GM23338 (cell line): Measurements from ENCODE around the gene C2orf92. TPM values are rescaled to one million over a fixed set of nuclear protein-coding genes. Genes with fewer than 3 reads are reported as not detected.

ENCODE experiments used
- ATAC-seq: fragments of 200-7000 bp; cut with Tn5 transposase; 3 replicates; pipeline ENCODE4 v1.9.1; 2020
- DNase-seq: peaks from one replicate; pipeline ENCODE4 v3.0.0-alpha.2; 2015; ENCODE audit warnings: low spot score
- H2AFZ ChIP-seq: fragments of 200-600 bp; sonication (generic); 2 replicates; pipeline ENCODE4 v1.8.0; 2016; ENCODE audit warnings: antibody characterized with exemption, mild to moderate bottlenecking, moderate library complexity
- H3F3A ChIP-seq: fragments of 200-600 bp; sonication (generic); replicated peaks from 2 replicates; pipeline ENCODE4 v1.8.0; 2017; ENCODE audit warnings: antibody characterized with exemption, mixed run types, low read depth
- H3K27ac ChIP-seq: fragments of 200-600 bp; sonication (generic); 2 replicates; pipeline ENCODE4 v1.6.1; 2016; ENCODE audit warnings: low read depth
- H3K27me3 ChIP-seq: fragments of 200-600 bp; sonication (generic); 2 replicates; pipeline ENCODE4 v1.8.0; 2016; ENCODE audit warnings: mild to moderate bottlenecking, mixed run types, moderate library complexity; ENCODE audit not compliant: insufficient read depth
- H3K36me3 ChIP-seq: fragments of 200-600 bp; sonication (generic); 2 replicates; pipeline ENCODE4 v1.8.0; 2016; ENCODE audit warnings: mild to moderate bottlenecking; ENCODE audit not compliant: insufficient read depth
- H3K4me1 ChIP-seq: fragments of 200-600 bp; sonication (generic); 2 replicates; pipeline ENCODE4 v1.8.0; 2016; ENCODE audit warnings: mild to moderate bottlenecking, moderate library complexity; ENCODE audit not compliant: insufficient read depth
- H3K4me2 ChIP-seq: fragments of 200-600 bp; sonication (generic); 2 replicates; pipeline ENCODE4 v1.7.1; 2017; ENCODE audit warnings: mixed run types
- H3K4me3 ChIP-seq: fragments of 200-600 bp; sonication (generic); 2 replicates; pipeline ENCODE4 v1.6.1; 2016; ENCODE audit warnings: mixed run types
- H3K79me2 ChIP-seq: fragments of 200-600 bp; sonication (generic); replicated peaks from 2 replicates; pipeline ENCODE4 v1.8.0; 2017; ENCODE audit warnings: mild to moderate bottlenecking; ENCODE audit not compliant: insufficient read depth
- H3K9me2 ChIP-seq: fragments of 200-600 bp; sonication (generic); 2 replicates; pipeline ENCODE4 v1.8.0; 2017; ENCODE audit not compliant: insufficient read depth
- H4K20me1 ChIP-seq: fragments of 200-600 bp; sonication (generic); replicated peaks from 2 replicates; pipeline ENCODE4 v1.8.0; 2017; ENCODE audit warnings: mild to moderate bottlenecking; ENCODE audit not compliant: insufficient read depth
- H3K27ac Mint-ChIP-seq: 2 replicates; pipeline ENCODE4 v1.8.0; 2020; ENCODE audit warnings: inconsistent platforms, mild to moderate bottlenecking, moderate library complexity, mixed read lengths
- H3K27me3 Mint-ChIP-seq: 3 replicates; pipeline ENCODE4 v1.8.0; 2022; ENCODE audit warnings: low read depth, mild to moderate bottlenecking, moderate library complexity, mixed read lengths, inconsistent platforms; ENCODE audit not compliant: insufficient read depth, poor library complexity
- H3K36me3 Mint-ChIP-seq: 3 replicates; pipeline ENCODE4 v1.8.0; 2021; ENCODE audit warnings: low read depth, mild to moderate bottlenecking, inconsistent platforms, moderate library complexity, mixed read lengths
- H3K4me1 Mint-ChIP-seq: 3 replicates; pipeline ENCODE4 v1.8.0; 2020; ENCODE audit warnings: mild to moderate bottlenecking, inconsistent platforms, mixed read lengths
- H3K4me3 Mint-ChIP-seq: 3 replicates; pipeline ENCODE4 v1.8.0; 2021; ENCODE audit warnings: moderate library complexity, mild to moderate bottlenecking, inconsistent platforms, mixed read lengths
- H3K9me3 Mint-ChIP-seq: 3 replicates; pipeline ENCODE4 v1.8.0; 2020; ENCODE audit warnings: moderate library complexity, mild to moderate bottlenecking, inconsistent platforms, mixed read lengths
- CREB1 ChIP-seq: fragments of 250-450 bp; sonication (Bioruptor Pico); IDR thresholded peaks from 2 replicates; pipeline ENCODE4 v1.5.0; 2020; ENCODE audit warnings: low read depth, mild to moderate bottlenecking, moderate library complexity
- CTCF ChIP-seq, 2 experiments: fragments of 200-600 bp in 1 of 2; sonication (generic) in 1 of 2; conservative IDR thresholded peaks; 2 replicates each; pipeline versions ENCODE4 v1.5.1 to v1.6.1; 2016 to 2017; ENCODE audit warnings: antibody characterized with exemption in 2 of 2, low read depth in 2 of 2, mild to moderate bottlenecking in 2 of 2, moderate library complexity in 1 of 2
- ETS1 ChIP-seq: IDR thresholded peaks from 2 replicates; pipeline ENCODE4 v1.6.1; 2016; ENCODE audit warnings: antibody characterized with exemption
- EZH2 ChIP-seq: fragments of 200-600 bp; sonication (generic); IDR thresholded peaks from one replicate; pipeline ENCODE4 v1.8.0; 2017; ENCODE audit warnings: antibody characterized with exemption, mild to moderate bottlenecking, low read depth; ENCODE audit not compliant: unreplicated experiment
- EZH2phosphoT487 ChIP-seq: fragments of 200-600 bp; sonication (generic); IDR thresholded peaks from one replicate; pipeline ENCODE4 v1.8.1; 2018; ENCODE audit warnings: antibody characterized with exemption; ENCODE audit not compliant: unreplicated experiment
- JUNB ChIP-seq: IDR thresholded peaks from one replicate; pipeline ENCODE4 v1.6.1; 2016; ENCODE audit warnings: antibody characterized with exemption; ENCODE audit not compliant: unreplicated experiment
- NANOG ChIP-seq: IDR thresholded peaks from 2 replicates; pipeline ENCODE4 v1.6.1; 2016; ENCODE audit warnings: antibody characterized with exemption, borderline replicate concordance
- POLR2AphosphoS5 ChIP-seq: IDR thresholded peaks from 2 replicates; pipeline ENCODE4 v1.6.1; 2016; ENCODE audit warnings: antibody characterized with exemption, low read depth
- REST ChIP-seq: IDR thresholded peaks from one replicate; pipeline ENCODE4 v1.6.1; 2018; ENCODE audit warnings: antibody characterized with exemption; ENCODE audit not compliant: unreplicated experiment
- STAT1 ChIP-seq: IDR thresholded peaks from one replicate; pipeline ENCODE4 v1.6.1; 2016; ENCODE audit warnings: antibody characterized with exemption; ENCODE audit not compliant: unreplicated experiment
- ZNF114 ChIP-seq: fragments of 250-450 bp; sonication (Bioruptor Pico); IDR thresholded peaks from 2 replicates; pipeline ENCODE4 v1.5.0; 2020; ENCODE audit warnings: mild to moderate bottlenecking, moderate library complexity
- ZNF331 ChIP-seq: fragments of 250-450 bp; sonication (Bioruptor Pico); IDR thresholded peaks from 2 replicates; pipeline ENCODE4 v1.5.0; 2020; ENCODE audit warnings: low read depth, mild to moderate bottlenecking, moderate library complexity
- ZNF462 ChIP-seq: fragments of 250-450 bp; sonication (Bioruptor Pico); IDR thresholded peaks from 2 replicates; pipeline ENCODE4 v1.5.0; 2020; ENCODE audit warnings: mild to moderate bottlenecking, moderate library complexity
- polyA plus RNA-seq: library from polyadenylated mRNA; unstranded; fragments of >200 nt; fragmentation: Nextera tagmentation; extraction: Ambion mirVana; gene quantifications from 2 replicates; pipeline ENCODE4 v1.2.1, GENCODE V29; 2016
- total RNA-seq: library from RNA; depleted of rRNA; stranded (reverse); fragments of >200 nt; shearing (Covaris generic); gene quantifications from 2 replicates; pipeline ENCODE4 v1.2.3, GENCODE V29; 2014

Gene C2orf92
- total and polyA plus RNA-seq, 2 experiments from 2014 or later = 1.7 to 2.6 TPM

- Mint-ChIP-seq H3K36me3 (peaks cover 2% of the 10 kb centered on the region; the same call in 2 of the 3 replicates), H3K27ac (no peak overlapping the region), H3K27me3 (peaks cover 7% of the 10 kb centered on the region), H3K4me1 (peaks cover 6% of the 10 kb centered on the region), H3K4me3 (no peak overlapping the region), H3K9me3 (no peaks in the 10 kb centered on the region; the same call in 2 of the 3 replicates)
- Histone ChIP-seq H3F3A (no peaks in the 10 kb centered on the region), H4K20me1 (no peaks in the 10 kb centered on the region), H2AFZ (no peak overlapping the region), H3K27ac (no peak overlapping the region), H3K4me3 (no peak overlapping the region), H3K36me3 (no peaks in the 10 kb centered on the region), H3K9me2 (no peaks in the 10 kb centered on the region), H3K27me3 (no peaks in the 10 kb centered on the region), H3K79me2 (no peaks in the 10 kb centered on the region), H3K4me2 (no peak overlapping the region), H3K4me1 (no peaks in the 10 kb centered on the region)
- no peak for ATAC-seq
- TF ChIP-seq STAT1 = no peak
- no peak for TF ChIP-seq EZH2phosphoT487
- no peak for TF ChIP-seq CTCF (conservative IDR thresholded peaks at IDR 0.05; ENCODE audit: low read depth in 2 of 2)
- no peak for TF ChIP-seq ETS1
- TF ChIP-seq POLR2AphosphoS5 = no peak
- no peak for TF ChIP-seq NANOG
- TF ChIP-seq ZNF462 (CRISPR knock-in tag) = no peak
- TF ChIP-seq REST = no peak
- TF ChIP-seq EZH2 = no peak
- TF ChIP-seq ZNF114 (CRISPR knock-in tag) = no peak
- TF ChIP-seq CREB1 (CRISPR knock-in tag) = no peak
- no peak for TF ChIP-seq ZNF331
- no peak for TF ChIP-seq JUNB
- DNase-seq = no peak
Observed at GRCh38 chr2:97711394-97711711, 41.8 kb downstream of the C2orf92 start.
